Activated CD4-positive, alpha-beta T cell treated with anti-CD3 and anti-CD28 coated beads, Interleukin-2, amount 10 ng/mL, durations not matched to agents 7 days and 5 days (primary cell): Measurements from ENCODE around the gene IFT80. TPM values are rescaled to one million over a fixed set of nuclear protein-coding genes. Genes with fewer than 3 reads are reported as not detected.
"Not testable (repeated sequence)": the region's sequence is repeated elsewhere in the genome, so short reads cannot be mapped to it uniquely, and the experiment has no call there.

ENCODE experiments used
- CTCF ChIA-PET: fragments of 350-600 bp; sonication (Branson Sonifier 250); formaldehyde crosslinking; loops from one replicate; lab custom pipeline; 2021; ENCODE audit warnings: antibody characterized with exemption; lab: Charles Lee
- POLR2A ChIA-PET: fragments of 350-600 bp; sonication (Branson Sonifier 250); formaldehyde crosslinking; loops from one replicate; lab custom pipeline; 2021; ENCODE audit warnings: antibody characterized with exemption; lab: Charles Lee
- DNase-seq: peaks from one replicate; pipeline ENCODE4 v3.0.0-alpha.2; 2020
- H3K27ac Mint-ChIP-seq: one replicate; pipeline ENCODE4 v1.8.0; 2021; ENCODE audit warnings: mild to moderate bottlenecking, moderate library complexity, mixed read lengths
- H3K27me3 Mint-ChIP-seq: one replicate; pipeline ENCODE4 v1.8.0; 2021; ENCODE audit warnings: mixed read lengths
- H3K36me3 Mint-ChIP-seq: one replicate; pipeline ENCODE4 v1.8.0; 2021; ENCODE audit warnings: low read depth, mixed read lengths
- H3K4me1 Mint-ChIP-seq: one replicate; pipeline ENCODE4 v1.8.0; 2021; ENCODE audit warnings: mixed read lengths
- H3K4me3 Mint-ChIP-seq: one replicate; pipeline ENCODE4 v1.8.0; 2021; ENCODE audit warnings: mild to moderate bottlenecking, moderate library complexity, mixed read lengths
- H3K9me3 Mint-ChIP-seq: one replicate; pipeline ENCODE4 v1.8.0; 2021; ENCODE audit warnings: mixed read lengths
- total RNA-seq, 2 experiments: library from RNA; stranded (reverse); gene quantifications; one replicate each; pipeline ENCODE4 v1.2.3, GENCODE V29; 2021

Gene IFT80
- total RNA-seq, 2 experiments from 2014 or later = 30.9 to 35.0 TPM

GRCh38 chr3:160373655-160374054, 25.4 kb downstream of the IFT80 start:
- POLR2A ChIA-PET = no interaction called here
- H3K9me3 Mint-ChIP-seq = no peaks in the 10 kb centered on the region
- no peak overlapping the region for H3K4me3 Mint-ChIP-seq
- DNase-seq = no peak
- H3K4me1 Mint-ChIP-seq = peaks cover 13% of the 10 kb centered on the region
- H3K27me3 Mint-ChIP-seq = no peaks in the 10 kb centered on the region
- peaks cover 33% of the 10 kb centered on the region for H3K36me3 Mint-ChIP-seq
- CTCF ChIA-PET = no interaction called here
- H3K27ac Mint-ChIP-seq = no peak overlapping the region

GRCh38 chr3:160372780-160373179, 26.2 kb downstream of the IFT80 start:
- Mint-ChIP-seq H3K27me3 (no peaks in the 10 kb centered on the region), H3K4me3 (no peak overlapping the region), H3K4me1 (peaks cover 15% of the 10 kb centered on the region), H3K9me3 (no peaks in the 10 kb centered on the region), H3K27ac (no peak overlapping the region), H3K36me3 (peaks cover 33% of the 10 kb centered on the region)
- DNase-seq = no peak
- ChIA-PET CTCF (no interaction called here), POLR2A (no interaction called here)

- CTCF ChIA-PET = interaction anchor here (0.6 to 1.4 kb wide), 2 partner anchors 25 to 144 kb away, joined by 3 to 4 read pairs; no protein-coding TSS in a partner anchor
- Mint-ChIP-seq H3K27ac (no peak overlapping the region), H3K4me3 (no peak overlapping the region), H3K27me3 (no peaks in the 10 kb centered on the region), H3K4me1 (peaks cover 15% of the 10 kb centered on the region), H3K9me3 (no peaks in the 10 kb centered on the region), H3K36me3 (peaks cover 33% of the 10 kb centered on the region)
- POLR2A ChIA-PET = no interaction called here
- no peak for DNase-seq
Observed at GRCh38 chr3:160370987-160371857, 27.8 kb downstream of the IFT80 start.

GRCh38 chr3:160369784-160370183, 29.2 kb downstream of the IFT80 start:
- POLR2A ChIA-PET = no interaction called here
- no peak for DNase-seq
- Mint-ChIP-seq H3K9me3 (no peaks in the 10 kb centered on the region), H3K27me3 (no peaks in the 10 kb centered on the region), H3K4me3 (no peak overlapping the region), H3K4me1 (peaks cover 15% of the 10 kb centered on the region), H3K36me3 (peaks cover 37% of the 10 kb centered on the region), H3K27ac (peak overlapping the region; percentile 38)
- CTCF ChIA-PET = interaction anchor here (1.4 kb wide), 1 partner anchor 26 kb away, joined by 4 read pairs; no protein-coding TSS in a partner anchor

- Mint-ChIP-seq H3K36me3 (peaks cover 33% of the 10 kb centered on the region), H3K4me1 (peaks cover 15% of the 10 kb centered on the region), H3K4me3 (no peak overlapping the region), H3K27me3 (no peaks in the 10 kb centered on the region), H3K27ac (no peak overlapping the region), H3K9me3 (no peaks in the 10 kb centered on the region)
- ChIA-PET CTCF (interaction anchor here (0.9 kb wide), 1 partner anchor 1697 kb away, joined by 3 read pairs; no protein-coding TSS in a partner anchor), POLR2A (no interaction called here)
- DNase-seq = no peak
Observed at GRCh38 chr3:160368804-160369203, 30.2 kb downstream of the IFT80 start.

GRCh38 chr3:160365869-160366522, 33.0 kb downstream of the IFT80 start:
- Mint-ChIP-seq H3K27ac (no peak overlapping the region), H3K4me3 (no peak overlapping the region), H3K4me1 (peaks cover 16% of the 10 kb centered on the region), H3K36me3 (peaks cover 43% of the 10 kb centered on the region), H3K27me3 (no peaks in the 10 kb centered on the region), H3K9me3 (no peaks in the 10 kb centered on the region)
- POLR2A ChIA-PET = no interaction called here
- DNase-seq = no peak
- CTCF ChIA-PET = interaction anchor here (1.2 kb wide), 1 partner anchor 85 kb away, joined by 3 read pairs; no protein-coding TSS in a partner anchor

- POLR2A ChIA-PET, H3K4me3 Mint-ChIP-seq: not testable (repeated sequence)
- CTCF ChIA-PET = interaction anchor here (1.1 kb wide), 1 partner anchor 13 kb away, joined by 3 read pairs; no protein-coding TSS in a partner anchor
Observed at GRCh38 chr3:160362896-160363295, 36.1 kb downstream of the IFT80 start.

GRCh38 chr3:160355826-160356225, 43.2 kb downstream of the IFT80 start:
- no peak overlapping the region for H3K4me3 Mint-ChIP-seq
- H3K4me1 Mint-ChIP-seq = no peaks in the 10 kb centered on the region
- H3K9me3 Mint-ChIP-seq = no peaks in the 10 kb centered on the region
- H3K36me3 Mint-ChIP-seq = peaks cover 23% of the 10 kb centered on the region
- no peaks in the 10 kb centered on the region for H3K27me3 Mint-ChIP-seq
- H3K27ac Mint-ChIP-seq = no peak overlapping the region
- CTCF ChIA-PET = no interaction called here
- POLR2A ChIA-PET = no interaction called here
- no peak for DNase-seq

More at GRCh38 chr3:160362896-160363295, 36.1 kb downstream of the IFT80 start:
- not testable (repeated sequence) for H3K4me1 Mint-ChIP-seq, H3K9me3 Mint-ChIP-seq, H3K27ac Mint-ChIP-seq, DNase-seq, H3K27me3 Mint-ChIP-seq
- H3K36me3 Mint-ChIP-seq = peaks cover 51% of the 10 kb centered on the region

- Mint-ChIP-seq H3K4me3 (no peak overlapping the region), H3K27ac (no peak overlapping the region), H3K4me1 (no peaks in the 10 kb centered on the region), H3K36me3 (no peaks in the 10 kb centered on the region), H3K9me3 (no peaks in the 10 kb centered on the region), H3K27me3 (no peaks in the 10 kb centered on the region)
- ChIA-PET POLR2A (no interaction called here), CTCF (no interaction called here)
- DNase-seq = no peak
Observed at GRCh38 chr3:160346511-160346910, 52.5 kb downstream of the IFT80 start.

GRCh38 chr3:160343132-160343531, 55.9 kb downstream of the IFT80 start:
- DNase-seq = no peak
- Mint-ChIP-seq H3K4me3 (no peak overlapping the region), H3K36me3 (peaks cover 4% of the 10 kb centered on the region), H3K9me3 (no peaks in the 10 kb centered on the region), H3K27me3 (no peaks in the 10 kb centered on the region), H3K4me1 (no peaks in the 10 kb centered on the region), H3K27ac (no peak overlapping the region)
- POLR2A ChIA-PET = no interaction called here
- CTCF ChIA-PET = no interaction called here

- DNase-seq = no peak
- Mint-ChIP-seq H3K4me3 (no peak overlapping the region), H3K27ac (no peak overlapping the region), H3K9me3 (peaks cover 3% of the 10 kb centered on the region), H3K4me1 (no peaks in the 10 kb centered on the region), H3K27me3 (no peaks in the 10 kb centered on the region), H3K36me3 (peaks cover 7% of the 10 kb centered on the region)
- ChIA-PET POLR2A (no interaction called here), CTCF (interaction anchor here (1.0 to 1.5 kb wide), 2 partner anchors 12 to 355 kb away, joined by 3 read pairs; no protein-coding TSS in a partner anchor)
Observed at GRCh38 chr3:160340351-160340750, 58.7 kb downstream of the IFT80 start.

- no peaks in the 10 kb centered on the region for H3K27me3 Mint-ChIP-seq
- POLR2A ChIA-PET = no interaction called here
- H3K36me3 Mint-ChIP-seq = no peaks in the 10 kb centered on the region
Observed at GRCh38 chr3:160331127-160331937, 67.7 kb downstream of the IFT80 start.

More at GRCh38 chr3:160331127-160331937, 67.7 kb downstream of the IFT80 start:
- H3K4me1 Mint-ChIP-seq = no peaks in the 10 kb centered on the region
- no peaks in the 10 kb centered on the region for H3K9me3 Mint-ChIP-seq
- DNase-seq = no peak
- CTCF ChIA-PET = no interaction called here
- H3K4me3 Mint-ChIP-seq = no peak overlapping the region
- no peak overlapping the region for H3K27ac Mint-ChIP-seq
